B cell (primary cell): ENCODE results near the gene ZC3H7A.

Experiments
- EZH2 ChIP-seq: IDR thresholded peaks from 2 replicates; pipeline ENCODE4 v1.6.1; 2012; ENCODE audit warnings: borderline replicate concordance, low read depth, mild to moderate bottlenecking, moderate library complexity, low read length; ENCODE audit not compliant: insufficient read depth, poor library complexity, severe bottlenecking
- TF ChIP-seq, protein P1 (sequence below): fragments of 200-600 bp; IDR thresholded peaks from one replicate; pipeline ENCODE4 v1.8.0; 2022; ENCODE audit warnings: antibody characterized with exemption, mild to moderate bottlenecking

DNA sequence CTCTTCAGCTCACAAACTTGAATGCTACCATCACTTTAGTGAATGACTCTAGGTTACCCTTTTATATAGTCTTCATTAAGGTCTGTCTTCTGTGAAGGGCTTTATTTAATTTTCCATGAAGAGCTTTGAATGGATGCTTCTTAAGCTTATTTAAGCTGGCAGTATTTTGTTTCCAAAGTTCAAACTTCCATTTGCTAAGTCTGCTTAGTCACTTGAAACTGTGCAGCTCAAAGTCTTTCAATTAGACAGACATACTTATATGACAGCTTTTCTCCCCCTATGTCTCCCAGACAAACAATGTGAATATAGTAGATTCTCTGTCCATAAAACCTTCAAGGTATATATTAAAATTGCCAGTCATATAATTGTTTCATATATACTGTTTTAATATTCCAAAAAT is 77.9 kb downstream of the ZC3H7A start:
- TF ChIP-seq, protein P1, sequence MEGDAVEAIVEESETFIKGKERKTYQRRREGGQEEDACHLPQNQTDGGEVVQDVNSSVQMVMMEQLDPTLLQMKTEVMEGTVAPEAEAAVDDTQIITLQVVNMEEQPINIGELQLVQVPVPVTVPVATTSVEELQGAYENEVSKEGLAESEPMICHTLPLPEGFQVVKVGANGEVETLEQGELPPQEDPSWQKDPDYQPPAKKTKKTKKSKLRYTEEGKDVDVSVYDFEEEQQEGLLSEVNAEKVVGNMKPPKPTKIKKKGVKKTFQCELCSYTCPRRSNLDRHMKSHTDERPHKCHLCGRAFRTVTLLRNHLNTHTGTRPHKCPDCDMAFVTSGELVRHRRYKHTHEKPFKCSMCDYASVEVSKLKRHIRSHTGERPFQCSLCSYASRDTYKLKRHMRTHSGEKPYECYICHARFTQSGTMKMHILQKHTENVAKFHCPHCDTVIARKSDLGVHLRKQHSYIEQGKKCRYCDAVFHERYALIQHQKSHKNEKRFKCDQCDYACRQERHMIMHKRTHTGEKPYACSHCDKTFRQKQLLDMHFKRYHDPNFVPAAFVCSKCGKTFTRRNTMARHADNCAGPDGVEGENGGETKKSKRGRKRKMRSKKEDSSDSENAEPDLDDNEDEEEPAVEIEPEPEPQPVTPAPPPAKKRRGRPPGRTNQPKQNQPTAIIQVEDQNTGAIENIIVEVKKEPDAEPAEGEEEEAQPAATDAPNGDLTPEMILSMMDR = no peak
- no peak for TF ChIP-seq EZH2
